Activated CD4-positive, CD25-positive, alpha-beta regulatory T cell treated with anti-CD3 and anti-CD28 coated beads, Interleukin-2, amount 50 U/mL, for 24 hours (primary cell): ENCODE data around the gene CADM2.

ENCODE experiments used
- ATAC-seq, 2 donors: fragments of 150-1000 bp; cut with Tn5 transposase; one replicate each; pipeline ENCODE4 v1.10.0; 2021; ENCODE audit warnings: mild to moderate bottlenecking in 1 of 2, moderate library complexity in 1 of 2

Gene CADM2

DNA sequence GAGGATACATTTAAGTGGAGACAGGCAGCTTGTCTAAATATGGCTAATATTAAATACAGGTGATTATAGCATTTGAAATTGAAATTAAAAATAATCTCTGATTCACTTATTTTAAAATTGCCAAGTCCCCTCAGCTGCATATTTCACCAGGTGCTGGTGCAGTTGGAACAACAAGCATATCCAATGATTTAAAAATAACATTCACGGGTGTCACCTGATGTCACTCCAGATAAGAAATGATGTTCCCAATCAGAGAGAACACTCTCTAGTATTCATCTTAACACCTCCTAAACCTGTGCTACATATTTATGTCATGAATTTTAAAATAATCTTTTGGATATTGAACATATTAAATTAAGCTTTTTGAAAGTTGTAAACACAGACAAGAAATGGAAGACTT is 249.9 kb downstream of the CADM2 start:
- ATAC-seq: no peak

DNA sequence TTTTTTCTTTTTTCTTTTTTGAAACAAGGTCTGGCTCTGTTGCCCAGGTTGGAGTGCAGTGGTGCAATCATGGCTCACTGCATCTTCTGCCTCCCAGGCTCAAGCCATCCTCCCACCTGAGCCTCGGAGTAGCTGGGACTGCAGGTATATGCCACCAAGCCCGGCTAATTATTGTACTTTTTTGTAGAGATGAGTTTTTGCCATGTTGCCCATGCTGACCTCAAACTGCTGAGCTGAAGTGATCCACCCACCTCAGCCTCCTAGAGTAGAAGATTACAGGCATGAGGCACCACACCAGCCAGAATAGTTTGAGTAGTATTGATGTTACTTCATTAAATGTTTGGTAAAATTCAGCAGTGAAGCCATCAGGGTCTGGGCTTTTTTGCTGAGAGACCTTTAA is 251.8 kb downstream of the CADM2 start:
- ATAC-seq: no peak

DNA sequence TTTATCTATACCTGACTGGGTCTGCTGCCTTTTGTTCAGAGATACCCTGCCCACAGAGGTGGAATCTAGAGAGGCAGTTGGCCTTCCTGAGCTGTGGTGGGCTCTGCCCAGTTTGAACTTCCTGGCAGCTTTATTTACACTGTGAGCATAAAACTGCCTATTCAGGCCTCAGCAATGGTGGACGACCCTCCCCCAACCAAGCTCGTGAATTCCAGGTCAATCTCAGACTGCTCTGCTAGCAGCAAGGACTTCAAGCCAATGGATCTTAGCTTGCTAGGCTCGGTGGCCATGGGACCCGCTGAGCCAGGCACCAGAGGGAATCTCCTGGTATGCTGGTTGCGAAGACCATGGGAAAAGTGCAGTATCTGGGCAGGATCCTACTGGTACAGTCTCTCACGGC is 270.2 kb downstream of the CADM2 start:
- ATAC-seq: no peak

DNA sequence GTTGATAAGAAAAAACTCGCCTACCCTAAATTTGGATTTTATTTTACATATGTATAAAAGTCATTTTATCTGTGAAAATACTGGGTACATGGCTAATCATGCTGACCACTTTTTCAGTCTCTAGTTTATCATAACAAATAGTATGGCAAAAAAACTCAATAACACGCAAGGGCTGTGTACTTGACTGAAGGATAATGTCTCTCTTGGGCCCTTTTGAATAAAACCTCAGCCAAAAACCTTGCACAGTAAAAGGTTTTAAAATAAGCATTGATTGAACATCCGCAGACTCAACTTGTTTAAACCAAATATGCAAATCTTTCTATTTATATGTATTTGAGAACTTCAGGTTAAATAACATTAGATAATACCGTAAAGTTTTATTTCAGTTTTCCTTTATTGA is 285.3 kb downstream of the CADM2 start:
- ATAC-seq: no peak

DNA sequence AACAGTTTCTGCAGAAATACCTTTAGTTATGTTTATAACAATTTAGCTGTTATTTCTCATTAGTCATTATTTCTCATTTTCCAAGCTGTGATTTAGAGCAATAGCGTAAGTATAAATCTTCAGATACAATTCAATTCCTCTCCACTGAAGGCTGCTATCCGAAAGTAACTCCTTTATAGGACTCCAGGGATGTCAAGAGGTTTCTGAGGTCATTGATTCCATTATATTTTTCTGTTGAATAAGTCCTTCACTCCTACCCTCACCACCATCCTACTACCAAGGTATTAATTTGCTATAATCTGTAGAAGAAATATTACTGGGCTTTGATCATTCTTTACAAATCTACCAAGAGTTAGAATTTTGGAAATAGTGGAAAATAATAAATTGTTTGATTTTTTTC is 285.7 kb downstream of the CADM2 start:
- ATAC-seq: no peak

DNA sequence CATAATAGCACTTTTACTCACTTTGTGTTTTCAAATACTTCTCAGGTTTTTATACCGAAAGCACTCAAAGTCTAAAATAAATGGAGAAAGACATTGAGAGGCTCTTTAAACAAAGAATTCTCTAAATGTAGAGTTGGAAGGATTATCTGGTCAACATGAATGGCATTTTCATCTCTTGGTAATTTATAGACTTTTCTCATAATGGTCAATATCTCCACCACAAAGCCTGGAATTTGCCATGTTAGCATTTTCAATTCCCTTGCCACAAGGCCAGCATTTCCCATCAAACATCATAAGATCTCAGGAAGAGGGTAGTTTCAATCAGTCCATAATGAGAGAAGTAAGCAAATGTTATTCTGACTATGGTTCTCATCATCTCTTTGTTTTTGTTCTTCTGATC is 293.0 kb downstream of the CADM2 start:
- ATAC-seq: no peak

DNA sequence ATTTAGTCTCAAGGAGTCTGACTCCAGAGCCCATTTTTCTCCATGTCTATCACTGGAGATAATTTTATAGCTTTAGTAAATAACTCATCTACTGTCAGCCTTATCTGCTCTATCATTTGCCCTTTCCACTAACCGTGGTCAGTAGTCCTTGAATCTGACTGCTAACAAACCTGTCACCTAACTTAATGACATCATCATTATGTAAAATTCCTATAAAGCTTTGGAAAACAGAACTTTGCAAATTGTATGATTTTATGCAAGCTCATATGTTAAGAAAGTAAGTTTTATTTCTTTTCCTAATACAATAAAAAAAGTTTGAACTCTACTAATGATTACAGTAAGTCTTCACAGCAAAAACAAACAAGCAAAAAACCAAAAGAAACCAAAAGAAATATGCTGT is 293.9 kb downstream of the CADM2 start:
- ATAC-seq: no peak

DNA sequence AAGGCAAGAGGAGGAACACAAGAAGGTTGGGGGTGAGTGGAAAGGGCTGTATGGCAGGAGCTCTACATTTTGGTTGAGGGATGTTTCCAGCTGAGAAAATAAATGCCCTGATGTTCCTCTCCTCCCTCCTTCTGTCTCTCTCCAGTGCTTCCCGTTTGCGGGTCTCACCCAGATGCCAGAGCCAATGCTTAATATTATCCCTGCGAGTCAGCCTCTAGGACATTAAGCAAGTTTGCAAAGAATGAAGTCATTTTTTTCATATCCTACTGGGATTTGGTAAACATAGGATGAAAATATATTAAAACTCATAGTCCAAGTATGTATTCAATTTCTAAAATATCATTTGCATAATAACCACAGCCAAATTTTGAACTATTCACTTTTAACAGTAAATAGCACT is 295.9 kb downstream of the CADM2 start:
- ATAC-seq: no peak

DNA sequence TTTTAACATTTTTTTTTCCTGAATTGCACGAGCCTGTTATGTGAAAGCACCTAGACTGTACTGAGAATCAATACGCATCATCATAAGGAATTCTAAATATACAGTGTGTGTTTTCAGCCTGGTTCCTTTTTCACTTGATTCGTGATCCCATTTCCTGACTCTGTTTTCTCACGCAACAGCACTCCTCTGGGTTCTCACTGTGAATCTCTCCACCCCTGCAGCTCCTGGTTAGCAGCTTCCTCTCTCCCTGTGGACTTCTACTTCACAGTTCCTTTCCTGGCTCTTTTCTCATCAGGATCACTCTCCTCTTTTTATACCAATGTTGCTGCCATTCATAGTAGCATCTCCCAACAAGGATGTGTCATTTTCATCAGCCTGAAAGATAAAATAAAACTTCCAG is 297.2 kb downstream of the CADM2 start:
- no peak for ATAC-seq

DNA sequence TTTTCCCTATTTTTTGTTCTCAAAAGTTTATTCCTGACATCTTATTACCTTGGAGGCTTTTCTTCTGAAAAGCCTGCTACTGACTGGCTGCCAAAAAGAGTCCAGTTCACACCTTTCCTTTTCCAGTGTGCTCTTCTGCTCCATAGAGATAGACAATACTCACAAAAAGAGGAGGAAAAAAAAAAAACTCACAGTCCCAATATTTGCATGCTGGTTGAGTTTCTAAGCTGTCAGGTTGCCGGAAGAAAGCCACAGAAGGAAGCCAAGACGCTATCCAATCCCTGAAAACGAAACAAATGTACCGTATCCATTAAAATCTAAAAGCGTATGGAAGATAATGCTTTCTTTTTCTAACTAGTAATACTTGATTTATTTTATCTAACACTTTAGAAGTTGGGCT is 299.5 kb downstream of the CADM2 start:
- ATAC-seq: no peak

DNA sequence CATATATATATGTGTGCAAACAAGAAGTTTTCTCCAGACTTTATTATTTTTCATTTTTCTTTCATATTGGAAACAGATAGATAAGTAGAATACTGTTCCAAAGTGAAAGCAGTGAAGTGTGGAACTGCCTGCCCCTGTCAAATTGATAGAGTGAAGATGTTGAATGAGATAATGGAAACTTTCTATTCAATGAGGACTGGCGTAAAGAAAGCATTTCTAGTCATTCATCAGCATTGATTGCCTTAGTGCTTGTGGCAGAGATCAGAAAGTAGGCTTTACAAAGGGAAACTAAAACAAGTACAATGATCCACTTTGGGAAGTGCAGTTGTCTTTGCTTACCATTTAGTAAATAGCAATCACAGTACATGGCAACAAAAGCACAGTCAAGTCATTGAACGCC is 300.0 kb downstream of the CADM2 start:
- ATAC-seq: no peak

DNA sequence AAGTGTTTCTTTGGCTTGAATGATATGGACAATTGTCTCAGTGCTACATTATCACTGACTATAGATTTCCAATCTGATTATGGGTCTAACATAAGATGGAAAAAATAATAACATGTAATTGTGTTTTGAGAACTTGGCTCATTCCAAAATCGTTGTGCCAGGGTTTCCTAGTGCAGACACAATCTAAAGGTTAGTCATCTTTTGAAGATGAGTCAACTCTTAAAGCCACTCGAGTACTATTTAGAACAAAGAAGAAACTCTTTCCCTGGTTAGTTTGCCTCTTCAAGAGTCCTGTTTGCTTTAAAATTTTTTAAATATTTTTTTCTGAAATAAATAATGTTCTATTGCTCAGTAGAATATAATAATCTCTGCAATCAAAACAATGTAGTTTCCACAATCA is 301.0 kb downstream of the CADM2 start:
- no peak for ATAC-seq

DNA sequence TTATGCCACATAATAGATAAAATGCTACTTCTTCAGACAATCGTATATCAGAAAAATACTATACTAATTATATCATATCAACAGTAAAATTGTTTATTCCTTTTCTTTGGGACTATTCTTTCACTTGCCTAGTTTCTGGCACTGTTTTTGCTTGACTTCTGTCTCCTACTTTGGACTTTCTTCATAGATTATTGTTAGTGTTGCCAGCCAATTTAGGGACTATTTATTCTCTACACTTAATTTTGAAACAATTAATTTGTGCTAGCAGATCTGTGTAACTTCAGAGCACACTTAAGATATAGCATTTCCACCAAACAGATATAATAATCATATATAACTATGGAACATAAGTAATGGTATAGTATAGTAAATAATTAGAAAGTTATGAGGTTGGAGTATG is 305.6 kb downstream of the CADM2 start:
- ATAC-seq: no peak

DNA sequence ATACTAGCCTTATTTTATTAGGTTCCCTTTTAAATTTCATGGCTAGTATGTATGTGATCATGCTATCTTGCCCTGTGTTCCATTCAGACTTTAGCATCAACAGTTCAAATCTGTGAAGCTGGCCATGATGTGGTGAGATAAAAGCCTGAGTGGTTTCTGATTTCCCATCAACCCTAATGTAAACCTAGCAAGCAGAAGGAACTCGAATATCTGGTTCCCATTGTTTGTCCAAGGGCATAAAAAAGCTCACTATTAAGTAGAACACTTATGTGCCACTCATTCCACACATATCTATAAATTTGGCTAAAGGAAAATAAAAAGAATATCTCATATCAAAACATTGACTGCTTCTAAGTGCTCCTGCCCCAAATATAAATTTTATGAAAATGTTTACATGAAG is 311.7 kb downstream of the CADM2 start:
- ATAC-seq: no peak

DNA sequence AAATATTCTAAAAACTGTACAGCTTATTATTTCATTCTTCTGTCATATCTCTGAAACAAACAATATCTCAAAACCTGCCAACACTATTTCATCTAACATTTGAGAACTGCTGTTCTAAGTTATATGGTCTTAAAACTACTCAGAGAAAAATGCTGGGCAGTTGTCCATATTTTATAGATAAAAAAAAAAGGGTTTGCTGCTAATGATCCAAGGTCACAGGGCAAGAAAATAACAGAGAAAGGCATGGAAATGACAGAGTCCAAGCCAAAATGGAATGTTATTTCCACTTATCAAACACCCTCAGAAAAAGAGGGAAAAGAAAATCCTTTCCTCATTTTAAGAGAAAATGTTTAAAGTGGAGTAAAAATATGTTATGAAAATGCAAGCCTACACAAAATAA is 313.1 kb downstream of the CADM2 start:
- ATAC-seq: no peak

DNA sequence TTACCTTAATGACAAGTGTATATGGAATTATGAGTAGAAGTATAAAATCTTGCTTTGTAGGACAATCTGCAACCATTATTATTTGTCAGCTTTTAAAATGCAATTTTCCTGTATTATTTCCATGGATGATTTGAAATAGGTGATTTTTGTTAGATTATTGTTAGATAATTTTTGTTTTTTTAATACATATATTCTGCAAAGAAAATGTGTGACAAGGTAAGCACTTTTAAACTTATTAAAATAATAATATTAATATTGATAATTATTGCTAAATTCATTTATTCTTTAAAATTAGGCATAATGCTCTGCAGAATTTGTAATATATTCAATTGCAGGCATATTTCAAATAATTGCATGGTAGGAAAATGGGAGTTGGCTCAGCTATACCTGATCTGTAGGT is 329.5 kb downstream of the CADM2 start:
- no peak for ATAC-seq

DNA sequence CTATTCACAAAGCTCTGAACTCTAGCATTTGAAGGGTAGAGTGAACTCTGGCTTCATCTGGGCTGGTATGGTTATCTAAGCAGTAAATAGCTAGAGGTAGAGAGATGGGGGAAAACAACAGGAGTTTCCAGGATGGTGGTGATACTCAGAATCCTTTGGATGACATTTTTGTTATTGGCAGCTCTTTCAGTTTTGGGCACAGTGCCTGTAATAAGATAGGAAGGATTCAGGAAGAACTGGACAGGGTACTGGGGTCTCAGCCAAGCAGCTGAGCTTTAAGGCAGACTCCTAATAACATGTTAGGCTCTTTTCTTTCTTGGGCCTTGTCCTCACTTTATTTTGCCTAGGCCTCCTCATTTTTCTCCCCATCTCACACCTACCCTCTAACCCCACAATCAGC is 338.5 kb downstream of the CADM2 start:
- ATAC-seq: no peak

DNA sequence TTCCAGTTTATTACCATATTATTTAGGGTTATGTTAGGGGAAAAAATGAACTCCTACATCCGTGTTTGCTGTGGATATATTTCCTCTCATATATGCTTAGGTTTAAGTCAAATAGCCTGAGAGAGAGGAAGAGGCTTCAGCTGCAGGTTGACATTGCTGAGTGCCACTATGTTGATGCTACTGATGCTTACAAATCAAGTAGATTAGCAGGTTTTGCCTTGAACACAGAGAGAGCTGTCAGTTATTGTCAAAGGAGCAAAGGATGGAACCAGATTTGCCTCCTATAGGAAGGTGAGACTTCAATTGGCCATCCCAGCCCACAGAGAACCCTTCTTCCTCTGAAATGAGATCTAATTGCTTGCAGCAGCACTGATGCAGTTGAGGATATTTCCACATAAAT is 339.2 kb downstream of the CADM2 start:
- ATAC-seq: no peak

DNA sequence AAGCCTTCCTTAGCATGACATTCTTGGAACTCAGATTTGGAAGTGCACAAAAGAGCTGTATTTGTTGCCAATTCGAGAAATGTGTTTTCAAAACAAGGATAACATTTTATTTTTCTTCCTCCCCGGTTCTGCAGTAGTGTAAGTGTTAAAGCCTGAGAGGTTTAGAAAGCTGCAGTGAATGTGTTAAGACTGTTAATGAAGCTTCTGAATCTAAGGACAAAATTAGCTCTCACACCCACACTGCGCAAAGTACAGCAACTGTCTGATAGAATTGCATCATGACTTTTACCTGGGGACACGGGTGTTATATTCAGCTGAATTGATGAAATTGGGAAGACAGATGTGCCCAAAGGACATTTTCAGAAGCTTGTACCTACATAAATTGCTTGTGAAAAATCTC is 344.4 kb downstream of the CADM2 start:
- no peak for ATAC-seq

DNA sequence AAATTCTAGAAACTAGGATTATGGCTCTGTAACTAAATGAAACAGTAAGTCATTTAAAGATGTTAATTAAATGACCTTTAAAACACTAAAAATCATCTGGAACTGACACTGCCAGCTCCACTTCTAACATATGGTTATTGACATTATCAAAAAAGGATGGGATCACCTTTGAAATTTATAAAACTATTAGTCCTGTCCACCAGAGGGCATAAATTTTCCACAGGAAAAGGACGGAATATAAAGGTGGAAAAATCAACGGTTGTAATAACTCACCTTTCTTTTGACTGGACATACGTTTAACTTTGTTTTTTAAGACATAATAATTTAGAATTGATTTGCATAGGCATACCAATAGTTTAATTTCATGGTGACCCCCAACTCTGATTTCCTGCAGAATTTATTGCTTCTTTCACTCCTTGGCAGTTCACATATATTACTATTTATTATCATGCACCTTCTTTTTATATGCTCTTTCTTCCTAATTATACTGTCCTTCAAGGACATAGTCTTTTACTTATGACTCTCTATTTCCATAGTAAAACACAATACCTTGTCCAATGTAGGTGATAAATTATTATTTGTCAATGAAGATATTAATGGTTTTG is 345.7 kb downstream of the CADM2 start:
- ATAC-seq: no peak

DNA sequence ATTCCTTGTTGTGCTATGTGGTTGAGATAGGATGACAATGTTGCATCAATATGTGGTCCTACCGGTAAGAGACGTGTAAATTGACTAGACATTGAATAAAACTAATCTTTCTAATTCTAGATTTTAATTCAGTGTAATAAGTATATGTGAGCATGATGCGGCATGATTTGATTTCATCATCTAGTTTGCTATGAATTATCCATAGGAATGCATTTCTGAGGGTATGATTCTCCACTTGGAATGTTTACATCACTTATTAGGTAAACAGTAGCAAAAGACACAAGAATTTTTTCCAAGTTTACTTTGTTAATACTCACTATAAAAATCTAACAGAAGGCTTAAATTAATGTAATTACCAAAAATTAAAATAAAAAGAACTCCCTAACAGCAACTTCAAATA is 353.5 kb downstream of the CADM2 start:
- no peak for ATAC-seq

DNA sequence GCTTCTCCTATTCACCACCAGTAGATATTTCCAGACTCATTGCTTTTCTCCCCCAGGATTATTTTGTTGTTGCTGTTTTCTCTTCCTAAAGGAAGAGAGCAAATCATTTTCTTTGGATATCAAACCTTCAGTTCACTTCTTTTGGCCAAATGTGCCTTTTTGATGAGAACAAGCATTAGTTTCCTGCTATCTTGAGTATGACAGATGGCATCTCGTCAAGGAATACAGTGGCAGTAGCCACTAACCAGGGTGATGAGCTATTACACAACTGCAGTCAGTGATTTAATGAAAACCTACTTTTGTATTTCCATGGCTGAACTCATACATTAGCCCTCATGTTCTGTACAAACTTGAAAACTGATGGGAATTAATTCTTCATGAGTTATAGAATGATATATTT is 354.6 kb downstream of the CADM2 start:
- ATAC-seq: no peak

DNA sequence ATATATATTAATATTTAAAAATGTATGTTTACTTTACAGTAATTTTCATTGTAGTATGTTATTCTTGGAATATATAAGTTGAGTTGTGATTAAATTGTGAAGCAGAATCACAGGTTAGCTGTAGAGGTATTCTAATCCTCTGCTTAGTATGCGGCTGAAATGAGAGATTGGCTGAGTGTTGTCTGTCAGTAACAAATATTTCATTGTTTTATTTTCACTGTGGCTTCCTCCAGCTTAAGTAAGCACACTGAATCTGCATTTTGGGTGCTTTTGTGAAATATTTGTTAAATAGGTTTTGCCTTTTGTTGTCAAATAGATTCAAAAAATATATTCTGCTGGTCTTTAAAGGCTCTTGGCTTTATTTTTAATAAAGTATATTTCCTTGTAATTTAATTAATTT is 357.5 kb downstream of the CADM2 start:
- no peak for ATAC-seq

DNA sequence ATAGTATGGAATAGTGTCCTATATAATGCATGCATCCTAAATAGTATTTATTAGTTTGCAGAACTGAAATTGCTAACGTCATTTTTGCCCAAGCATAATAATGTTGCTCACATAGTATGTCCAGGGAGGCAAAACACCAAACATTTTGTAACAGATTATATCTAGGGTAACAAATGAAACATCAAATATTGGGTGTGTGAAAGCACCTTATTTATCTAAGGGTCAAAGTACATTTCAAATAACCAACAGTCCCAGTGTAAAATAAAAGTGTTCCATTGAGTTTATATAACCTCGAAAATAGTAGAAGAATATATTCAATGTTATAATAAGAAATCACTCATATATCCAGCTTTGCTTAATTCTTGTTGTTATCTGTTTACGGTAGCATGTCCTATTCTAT is 363.1 kb downstream of the CADM2 start:
- no peak for ATAC-seq

DNA sequence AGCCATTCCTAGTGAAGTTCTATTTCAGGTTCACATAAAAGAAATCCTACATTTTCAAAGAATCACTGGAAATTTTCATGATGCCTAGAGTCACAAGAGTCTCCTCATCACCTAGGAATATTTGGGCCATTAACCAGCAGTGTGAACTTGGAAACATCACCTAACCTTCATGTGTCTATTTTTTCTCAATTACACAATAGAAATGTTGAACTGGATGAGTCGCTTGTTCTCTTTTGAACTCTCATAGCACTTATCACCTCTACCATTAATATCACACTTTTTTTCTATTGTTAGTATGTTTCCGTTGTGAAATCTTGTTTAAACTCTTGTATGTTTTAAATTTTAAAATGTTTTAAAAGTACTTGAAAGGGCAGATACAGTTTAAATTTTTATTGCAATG is 371.3 kb downstream of the CADM2 start:
- ATAC-seq: no peak

DNA sequence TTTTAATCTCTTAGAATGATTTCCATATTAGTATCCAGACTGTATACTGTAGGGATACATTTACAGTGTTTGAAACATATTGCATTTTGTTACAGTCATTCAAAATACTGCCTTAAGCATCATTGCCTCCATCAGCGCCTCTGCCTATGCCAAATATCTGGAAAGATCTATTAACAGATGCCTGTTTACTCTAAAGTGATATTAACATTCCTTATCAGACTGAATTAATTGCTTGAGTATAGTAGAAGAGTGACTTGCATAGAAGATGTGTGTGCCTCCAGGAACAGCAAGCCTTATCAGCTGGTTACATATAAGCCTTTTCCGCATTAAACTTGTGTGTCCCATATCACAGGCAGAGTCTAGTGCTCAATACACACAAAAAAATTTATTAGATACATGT is 379.1 kb downstream of the CADM2 start:
- no peak for ATAC-seq
